NCI-H1694 (cell line): ENCODE data around the gene STK16.
"Not testable (repeated sequence)": the region's sequence is repeated elsewhere in the genome, so short reads cannot be mapped to it uniquely, and the experiment has no call there.

Experiments used
- DNase-seq: peaks from one replicate; lab custom pipeline; 2025; lab: John Stamatoyannopoulos, UW

Gene STK16, protein sequence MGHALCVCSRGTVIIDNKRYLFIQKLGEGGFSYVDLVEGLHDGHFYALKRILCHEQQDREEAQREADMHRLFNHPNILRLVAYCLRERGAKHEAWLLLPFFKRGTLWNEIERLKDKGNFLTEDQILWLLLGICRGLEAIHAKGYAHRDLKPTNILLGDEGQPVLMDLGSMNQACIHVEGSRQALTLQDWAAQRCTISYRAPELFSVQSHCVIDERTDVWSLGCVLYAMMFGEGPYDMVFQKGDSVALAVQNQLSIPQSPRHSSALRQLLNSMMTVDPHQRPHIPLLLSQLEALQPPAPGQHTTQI

DNA sequence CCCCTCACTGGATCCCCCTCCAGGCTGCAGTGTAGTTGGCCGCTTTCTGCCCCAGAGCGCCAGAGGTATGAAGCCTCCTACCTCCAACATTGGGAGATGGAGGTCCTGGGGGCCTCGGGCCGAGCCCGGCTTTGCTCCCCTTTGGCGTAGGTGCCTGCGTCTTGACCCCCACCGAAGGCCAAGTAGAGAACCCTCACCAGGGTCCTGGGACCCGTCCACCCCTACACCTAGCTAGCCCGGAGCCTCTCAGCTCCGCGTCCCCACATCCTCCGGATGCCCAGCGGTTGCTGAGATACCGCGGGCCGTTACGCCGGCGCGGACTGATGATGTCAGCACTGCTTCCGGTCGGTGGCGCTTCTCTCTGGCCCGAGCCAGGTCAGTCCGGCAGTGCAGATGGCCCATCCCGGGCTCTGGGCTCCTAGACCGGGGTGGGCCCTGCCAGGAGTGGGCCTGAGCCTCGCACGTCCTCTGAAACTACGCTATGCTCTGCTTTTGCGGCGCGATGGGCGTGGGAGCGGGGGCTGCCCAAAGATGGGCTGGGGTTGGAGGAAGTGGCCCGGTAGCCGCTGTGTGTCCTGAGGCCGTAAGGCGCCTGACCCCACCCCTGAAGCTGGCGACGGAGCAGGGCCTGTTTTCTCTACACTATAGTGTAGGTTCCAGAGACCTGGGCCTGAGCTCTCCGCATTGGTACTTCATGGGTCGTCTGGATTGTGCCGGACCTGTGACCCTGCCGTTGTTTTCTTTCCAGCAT is at the start of gene STK16, which contains the start of gene GLB1L:
Gene STK16, plus strand, starts transcription at position 332 of the 751 bp plus-strand sequence. CDS start 521 bp downstream, outside the sequence.
Gene GLB1L, minus strand, starts transcription at position 297 of the 751 bp plus-strand sequence. CDS start 1,871 bp downstream, outside the sequence.
- DNase-seq: peak; percentile 26

DNA sequence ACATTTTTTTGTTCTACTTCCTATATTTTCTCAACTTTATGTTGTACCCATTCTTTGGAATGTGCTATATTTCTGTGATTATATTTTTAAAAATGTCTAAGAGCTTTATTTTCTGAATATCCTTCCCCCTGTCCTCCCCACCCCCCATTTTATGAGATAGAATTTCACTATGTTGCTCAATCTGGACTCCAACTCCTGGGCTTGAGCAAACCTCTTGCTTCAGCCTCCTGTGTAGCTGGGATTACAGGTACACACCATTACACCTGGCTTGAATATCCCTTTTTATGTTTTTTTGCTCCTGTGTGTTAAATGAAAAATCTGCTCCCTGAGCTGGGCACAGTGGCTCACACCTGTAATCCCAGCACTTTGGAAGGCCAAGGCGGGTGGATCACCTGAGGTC is 47.9 kb upstream of the STK16 start:
- DNase-seq: no peak

DNA sequence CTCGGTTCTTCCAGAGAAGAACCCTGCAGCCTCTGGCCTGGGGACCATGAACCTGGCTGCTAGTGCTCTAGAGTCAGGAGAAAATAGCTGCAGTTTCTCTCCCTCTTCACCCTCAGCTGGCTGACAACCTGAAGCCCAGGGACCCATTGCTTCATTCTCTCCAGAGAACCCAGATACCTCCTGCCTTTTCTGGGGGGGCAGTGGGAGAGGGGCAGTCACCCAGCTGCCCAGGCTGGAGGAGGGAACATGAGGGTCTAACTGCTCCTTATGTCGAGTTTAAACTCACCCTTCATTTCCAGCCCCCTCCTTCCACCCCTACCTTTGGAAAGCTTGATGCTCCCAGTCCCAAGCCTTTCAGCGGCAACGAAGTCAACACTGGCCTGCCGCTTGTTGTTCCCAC is 46.3 kb upstream of the STK16 start:
- no peak for DNase-seq

DNA sequence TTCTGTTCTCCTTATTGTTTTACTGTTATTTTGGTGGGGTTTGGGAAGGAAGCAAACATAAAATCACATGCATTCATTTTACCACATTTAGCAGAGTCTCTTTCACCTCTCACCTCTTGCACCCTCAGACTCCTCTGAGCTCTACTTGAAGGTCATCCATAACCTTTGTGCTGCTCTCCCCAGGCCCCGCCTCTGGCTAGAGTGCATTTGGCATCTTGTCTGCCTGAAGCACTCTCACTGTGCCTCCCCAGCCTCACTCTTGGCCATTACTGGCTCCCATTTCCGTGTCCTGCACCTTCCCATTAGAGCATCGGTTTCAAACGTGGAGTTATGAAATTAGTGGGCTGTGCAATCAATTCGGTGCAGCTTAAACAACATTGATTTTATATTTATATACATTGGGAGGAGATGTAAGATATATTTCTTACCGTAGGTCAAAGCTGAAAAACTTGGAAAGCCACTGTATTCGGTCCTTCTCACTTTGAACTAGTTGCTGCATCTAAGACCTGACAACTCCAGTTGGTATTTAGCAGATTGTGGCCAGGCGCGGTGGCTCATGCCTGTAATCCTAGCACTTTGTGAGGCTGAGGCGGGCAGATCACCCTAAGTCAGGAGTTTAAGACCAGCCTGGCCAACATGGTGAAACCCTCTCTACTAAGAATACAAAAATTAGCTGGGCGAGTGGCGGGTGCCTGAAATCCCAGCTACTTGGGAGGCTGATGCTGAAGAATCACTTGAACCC is 45.6 kb upstream of the STK16 start:
- DNase-seq: no peak

DNA sequence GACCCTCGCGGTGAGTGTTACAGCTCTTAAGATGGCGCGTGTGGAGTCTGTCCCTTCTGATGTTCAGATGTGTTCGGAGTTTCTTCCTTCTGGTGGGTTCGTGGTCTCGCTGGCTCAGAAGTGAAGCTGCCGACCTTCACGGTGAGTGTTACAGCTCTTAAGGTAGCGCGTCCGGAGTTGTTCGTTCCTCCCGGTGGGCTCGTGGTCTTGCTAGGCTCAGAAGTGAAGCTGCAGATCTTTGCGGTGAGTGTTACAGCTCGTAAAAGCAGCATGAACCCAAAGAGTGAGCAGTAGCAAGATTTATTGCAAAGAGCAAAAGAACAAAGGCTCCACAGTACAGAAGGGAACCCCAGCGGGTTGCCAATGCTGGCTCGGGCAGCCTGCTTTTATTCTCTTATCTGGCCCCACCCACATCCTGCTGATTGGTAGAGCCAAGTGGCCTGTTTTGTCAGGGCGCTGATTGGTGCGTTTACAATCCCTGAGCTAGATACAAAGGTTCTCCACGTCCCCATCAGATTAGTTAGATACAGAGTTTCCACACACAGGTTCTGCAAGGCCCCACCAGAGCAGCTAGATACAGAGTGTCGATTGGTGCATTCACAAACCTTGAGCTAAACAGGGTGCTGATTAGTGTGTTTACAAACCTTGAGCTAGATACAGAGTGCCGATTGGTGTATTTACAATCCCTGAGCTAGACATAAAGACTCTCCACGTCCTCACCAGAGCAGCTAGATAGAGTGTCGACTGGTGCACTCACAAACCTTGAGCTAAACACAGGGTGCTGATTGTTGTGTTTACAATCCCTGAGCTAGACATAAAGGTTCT is 44.6 kb upstream of the STK16 start:
- not testable (repeated sequence) for DNase-seq

DNA sequence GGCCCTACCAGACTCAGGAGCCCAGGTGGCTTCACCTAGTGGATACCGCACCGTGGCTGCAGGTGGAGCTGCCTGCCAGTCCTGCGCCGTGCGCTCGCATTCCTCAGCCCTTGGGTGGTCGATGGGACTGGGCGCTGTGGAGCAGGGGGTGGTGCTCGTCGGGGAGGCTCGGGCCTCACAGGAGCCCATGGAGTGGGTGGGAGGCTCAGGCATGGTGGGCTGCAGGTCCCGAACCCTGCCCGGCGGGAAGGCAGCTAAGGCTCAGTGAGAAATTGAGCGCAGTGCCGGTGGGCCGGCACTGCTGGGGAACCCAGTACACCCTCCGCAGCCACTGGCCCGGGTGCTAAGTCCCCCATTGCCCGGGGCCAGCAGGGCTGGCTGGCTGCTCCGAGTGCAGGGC is 43.9 kb upstream of the STK16 start:
- DNase-seq: not testable (repeated sequence)

DNA sequence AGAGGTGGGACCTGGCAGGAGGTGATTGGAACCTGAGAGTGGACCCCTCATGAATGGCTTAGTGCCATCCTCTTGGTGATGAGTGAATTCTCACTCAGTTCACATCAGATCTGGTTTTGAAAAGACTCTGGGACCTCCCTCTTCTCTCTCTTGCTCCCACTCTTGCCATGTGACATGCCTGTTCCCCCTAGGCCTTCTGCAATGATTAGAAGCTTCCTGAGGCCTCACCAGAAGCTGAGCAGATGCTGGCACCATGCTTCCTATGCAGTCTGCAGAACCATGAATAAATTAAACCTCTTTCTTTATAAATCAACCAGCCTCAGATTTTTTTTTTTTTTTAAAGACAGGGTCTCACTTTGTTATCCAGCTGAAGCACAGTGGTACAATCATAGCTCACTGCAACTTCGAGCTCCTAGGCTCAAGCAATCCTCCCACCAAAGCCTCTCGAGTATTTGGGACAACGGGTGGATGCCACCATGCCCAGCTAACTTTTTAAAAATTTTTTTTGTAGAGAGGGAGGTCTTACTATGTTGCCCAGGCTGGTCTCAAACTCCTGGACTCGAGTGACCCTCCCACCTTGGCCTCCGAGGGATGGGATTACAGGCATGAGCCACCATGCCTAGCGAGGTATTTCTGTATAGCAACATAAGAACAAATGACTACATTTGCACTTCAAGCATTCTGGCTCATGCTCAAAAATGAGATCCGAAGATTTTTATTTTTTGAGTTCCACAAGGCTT is 40.7 kb upstream of the STK16 start:
- no peak for DNase-seq

DNA sequence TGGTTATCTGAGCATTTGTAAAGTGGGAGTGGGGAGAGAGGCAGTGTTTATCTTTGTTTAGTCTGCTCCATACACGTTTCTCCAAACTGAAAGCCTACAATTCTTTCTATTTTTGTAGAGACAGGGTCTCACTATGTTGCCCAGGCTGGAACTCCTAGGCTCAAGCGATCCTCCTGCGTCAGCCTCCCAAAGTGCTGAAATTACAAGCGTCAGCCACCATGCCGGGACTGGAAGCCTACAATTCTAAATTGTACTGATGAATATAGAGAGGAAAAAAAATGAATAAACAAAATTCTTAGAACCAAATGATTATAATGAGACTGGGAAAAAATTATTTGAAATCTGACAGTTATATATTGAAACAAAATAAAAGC is 40.1 kb upstream of the STK16 start:
- no peak for DNase-seq

DNA sequence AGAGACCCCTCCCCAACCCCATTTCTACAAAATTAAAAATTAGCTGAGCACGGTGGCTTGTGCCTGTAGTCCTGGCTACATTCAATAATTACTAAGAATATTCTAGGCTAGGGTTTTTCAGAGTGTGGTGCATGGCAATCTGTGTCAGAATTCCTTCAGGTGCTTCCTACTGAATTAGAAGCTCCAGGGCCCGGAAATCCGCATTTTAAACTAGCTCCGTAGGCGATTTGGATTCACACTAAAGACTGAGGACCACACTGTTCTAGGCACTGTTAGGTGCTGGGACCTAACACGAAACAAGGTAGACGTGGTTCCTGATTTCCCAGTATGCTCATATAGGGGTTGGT is 39.3 kb upstream of the STK16 start:
- no peak for DNase-seq

DNA sequence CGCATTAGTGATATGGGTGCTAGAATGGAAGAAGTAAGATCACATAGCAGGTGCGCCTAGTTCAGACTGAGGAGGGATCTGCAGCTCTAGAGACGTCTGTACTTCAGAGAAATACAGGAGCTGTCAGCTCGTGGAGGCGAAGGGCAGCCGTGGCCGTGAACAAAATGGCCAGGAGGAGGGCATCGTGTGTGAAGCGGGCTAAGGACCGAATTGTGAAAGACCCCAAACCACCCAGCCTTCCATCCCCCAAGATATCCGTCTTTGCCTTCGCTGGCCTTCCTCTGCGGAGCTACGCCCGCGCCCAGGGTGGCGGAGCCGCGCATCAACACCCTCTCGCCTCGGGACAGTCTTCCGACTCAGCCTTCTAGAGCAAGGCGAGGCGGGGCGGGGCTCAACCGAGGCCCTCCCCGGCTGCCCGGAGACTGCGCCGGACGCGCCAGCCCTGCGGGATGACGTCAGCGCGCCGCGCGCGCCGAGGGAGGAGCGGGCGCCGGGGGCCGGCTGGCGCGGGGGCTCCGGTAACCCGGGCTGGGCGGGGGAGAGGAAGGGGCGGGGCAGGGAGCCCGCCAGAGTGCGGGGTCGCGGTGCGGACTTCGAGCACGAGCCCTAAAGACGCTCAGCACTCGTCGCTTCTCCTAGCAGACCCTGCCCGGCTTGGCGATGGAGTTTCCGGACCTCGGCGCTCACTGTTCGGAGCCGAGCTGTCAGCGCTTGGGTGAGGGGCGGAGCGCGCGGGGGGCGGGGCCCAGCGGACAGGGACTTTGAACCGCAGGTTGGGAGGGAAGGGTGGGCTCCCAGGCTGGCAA is 38.7 kb upstream of the STK16 start, which contains the start of gene ZFAND2B:
Gene ZFAND2B, plus strand, starts transcription at position 455 of the 806 bp plus-strand sequence. Its CDS starts 206 bp downstream, at position 661.
- peak; percentile 84 for DNase-seq

DNA sequence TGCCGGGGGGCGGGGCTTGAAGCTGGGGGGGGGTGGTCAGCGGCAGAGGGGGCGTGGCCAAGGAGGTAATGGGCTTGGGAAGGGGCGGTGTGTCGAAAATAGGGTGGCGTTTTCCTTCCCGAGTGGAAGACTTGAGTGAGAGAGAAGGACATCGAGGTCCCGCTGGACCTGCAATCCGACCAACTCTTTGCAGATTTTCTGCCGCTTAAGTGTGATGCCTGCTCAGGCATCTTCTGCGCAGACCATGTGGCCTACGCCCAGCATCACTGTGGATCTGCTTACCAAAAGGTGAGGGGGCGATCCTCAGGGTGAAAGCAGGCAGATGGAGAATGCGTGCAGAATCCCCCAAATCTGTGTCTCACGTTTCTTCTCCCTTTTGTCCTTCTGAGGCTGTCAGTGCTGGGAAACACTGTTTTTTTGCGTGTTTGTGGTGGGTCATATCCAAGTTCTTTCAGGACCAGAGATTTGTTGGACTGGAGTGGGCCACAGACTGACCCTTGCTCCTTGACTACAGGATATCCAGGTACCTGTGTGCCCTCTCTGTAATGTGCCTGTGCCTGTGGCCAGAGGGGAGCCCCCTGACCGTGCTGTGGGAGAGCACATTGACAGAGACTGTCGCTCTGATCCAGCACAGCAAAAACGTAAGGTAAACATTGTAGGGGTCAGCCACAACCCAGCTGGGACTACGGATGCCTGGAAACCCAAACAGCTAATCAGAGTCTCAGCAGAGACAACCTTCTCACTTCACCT is 38.0 kb upstream of the STK16 start:
- DNase-seq: no peak

DNA sequence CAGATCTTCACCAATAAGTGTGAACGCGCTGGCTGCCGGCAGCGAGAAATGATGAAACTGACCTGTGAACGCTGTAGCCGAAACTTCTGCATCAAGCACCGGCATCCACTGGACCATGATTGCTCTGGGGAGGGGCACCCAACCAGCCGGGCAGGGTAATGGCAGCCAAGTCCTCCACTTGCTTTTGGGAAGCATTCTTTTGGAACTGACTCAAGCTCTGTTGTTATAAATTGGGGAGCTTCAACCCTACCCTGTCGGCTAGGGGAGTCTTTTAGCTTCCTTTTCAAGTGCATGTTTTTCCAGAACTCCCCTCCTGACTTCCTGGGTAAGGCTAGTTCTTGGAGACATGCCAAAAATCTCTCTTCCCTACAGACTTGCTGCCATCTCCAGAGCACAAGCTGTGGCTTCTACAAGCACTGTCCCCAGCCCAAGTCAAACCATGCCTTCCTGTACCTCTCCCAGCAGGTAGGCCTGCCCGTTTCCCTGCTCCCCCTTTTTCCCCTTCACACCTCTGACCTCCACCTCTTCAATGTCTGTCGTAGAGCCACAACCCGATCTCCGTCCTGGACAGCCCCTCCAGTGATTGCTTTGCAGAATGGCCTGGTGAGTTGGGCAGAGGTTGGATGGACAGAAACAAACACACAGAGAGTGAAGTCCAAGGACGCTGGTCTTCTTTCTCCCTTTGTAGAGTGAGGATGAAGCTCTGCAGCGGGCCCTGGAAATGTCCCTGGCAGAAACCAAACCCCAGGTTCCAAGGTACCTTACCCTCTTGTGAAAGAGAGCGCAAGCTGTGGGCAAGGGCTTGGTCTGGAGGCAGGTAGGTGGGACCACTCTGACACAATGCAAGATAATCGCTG is 37.2 kb upstream of the STK16 start:
- DNase-seq: no peak

DNA sequence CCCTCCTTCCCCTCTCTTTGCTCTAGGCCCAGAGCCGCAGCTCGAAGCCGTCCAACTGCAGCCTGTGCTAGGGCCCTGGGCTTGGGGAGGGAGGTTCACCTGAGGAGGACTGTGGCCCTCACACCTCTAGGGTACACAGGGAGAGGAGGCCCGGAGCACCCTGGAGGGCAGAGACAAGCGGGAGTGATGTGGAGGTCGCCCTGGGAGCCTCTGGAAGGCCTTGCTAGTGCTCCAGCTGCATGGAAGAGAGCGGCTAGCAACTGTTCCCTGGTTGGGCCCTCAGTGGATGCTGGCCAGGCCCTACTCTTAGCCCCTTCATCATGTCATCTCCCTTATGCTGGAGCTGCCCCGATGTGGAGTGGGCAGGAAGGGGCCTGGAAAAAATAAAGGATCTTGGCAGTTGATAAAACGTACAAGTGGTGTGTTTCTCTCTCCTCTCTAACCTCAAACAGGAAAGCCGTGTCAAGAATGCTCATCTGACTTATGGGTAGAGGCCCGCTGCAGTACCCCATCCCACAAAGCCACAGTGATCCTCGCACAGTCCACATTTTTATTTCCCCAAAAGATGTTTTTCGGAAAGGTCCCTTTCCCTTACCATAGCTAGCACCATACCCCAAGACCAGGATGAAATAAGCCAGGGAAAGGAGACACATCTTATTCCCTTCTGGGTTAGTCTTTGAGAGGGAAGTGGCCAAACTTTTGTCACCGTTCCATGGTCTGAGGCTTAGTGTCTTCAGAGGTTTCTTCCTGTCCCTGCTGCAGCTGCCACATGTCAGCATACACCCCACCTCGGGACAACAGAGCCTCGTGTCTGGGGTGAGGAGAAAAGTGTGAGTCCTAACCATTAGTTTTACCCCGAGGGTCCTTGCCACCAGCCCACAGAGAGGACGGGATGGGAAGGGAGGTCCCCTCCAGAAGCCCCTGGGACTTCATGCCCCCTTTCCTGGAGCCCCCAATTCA is 35.8 kb upstream of the STK16 start:
- no peak for DNase-seq

DNA sequence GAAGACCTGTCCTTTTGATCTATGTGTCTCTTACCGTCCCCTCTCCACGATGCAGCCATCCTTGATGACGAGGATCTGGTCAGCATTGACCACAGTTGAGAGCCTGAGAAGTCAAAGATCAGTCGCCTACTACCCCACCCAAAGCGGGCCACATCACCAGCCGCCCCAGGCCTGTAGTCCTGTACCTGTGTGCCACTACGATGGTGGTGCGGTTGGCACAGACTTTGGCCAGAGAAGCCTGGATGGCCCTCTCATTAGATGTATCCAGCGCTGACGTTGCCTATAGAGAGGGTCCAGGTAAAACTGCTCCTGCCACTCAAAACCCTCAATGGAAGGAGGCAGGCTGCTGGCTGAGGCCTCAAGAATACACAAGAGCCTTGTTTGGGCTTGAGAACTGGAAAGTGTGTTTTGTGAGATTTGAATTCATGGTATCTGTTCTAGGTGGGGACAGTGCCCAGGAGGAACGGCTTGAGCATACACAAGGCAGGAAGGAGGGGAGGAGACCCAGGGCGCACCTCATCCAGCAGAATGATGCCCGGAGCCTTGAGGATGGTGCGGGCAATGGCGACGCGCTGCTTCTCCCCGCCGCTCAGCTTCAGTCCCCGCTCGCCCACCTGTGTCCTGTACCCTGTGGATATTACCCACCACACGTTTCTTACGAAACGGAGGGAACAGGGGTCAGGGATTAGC is 34.9 kb upstream of the STK16 start:
- no peak for DNase-seq

DNA sequence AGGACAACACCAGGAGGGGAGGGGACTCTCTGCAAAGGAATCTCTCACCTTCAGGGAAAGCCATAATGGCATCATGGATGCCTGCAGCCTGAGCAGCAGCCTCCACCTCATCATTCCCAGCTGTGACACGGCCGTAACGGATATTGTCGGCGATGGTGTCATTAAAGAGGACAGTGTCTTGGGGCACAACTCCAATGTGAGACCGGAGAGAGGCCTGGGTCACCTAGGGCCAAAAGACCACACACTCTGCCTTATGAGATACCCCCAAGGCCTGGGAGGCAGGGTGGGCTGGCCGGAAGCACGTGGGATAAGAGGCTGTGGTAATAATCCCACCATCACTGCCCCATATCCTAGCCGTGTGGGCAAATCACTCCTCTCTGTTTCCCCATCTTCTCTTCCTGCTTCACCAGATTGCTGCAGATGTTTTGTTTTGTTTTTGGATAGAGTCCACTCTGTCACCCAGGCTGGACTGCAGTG is 34.4 kb upstream of the STK16 start:
- no peak for DNase-seq

DNA sequence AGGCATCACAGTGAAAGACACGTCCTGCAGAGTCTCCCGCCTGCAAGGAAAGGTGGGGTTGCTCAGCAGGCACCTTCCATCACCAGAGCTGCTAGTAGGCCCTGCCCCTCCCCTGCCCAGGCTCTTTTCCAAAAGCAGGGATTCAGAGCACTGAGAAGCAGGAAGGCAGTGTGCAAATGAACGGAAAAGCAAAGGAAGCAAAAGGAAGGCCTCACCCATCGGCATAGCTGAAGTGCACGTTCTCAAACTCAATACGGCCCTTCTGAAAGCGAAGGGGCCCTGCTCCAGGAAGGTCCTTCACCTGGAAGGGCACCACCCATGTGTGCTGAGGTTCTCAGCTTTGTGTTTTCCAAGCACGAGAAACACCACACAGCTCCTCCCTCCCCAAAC is 32.3 kb upstream of the STK16 start:
- no peak for DNase-seq
